HS-5 (cell line): Measurements from ENCODE around the gene TBL2.
"Not testable (repeated sequence)": the region's sequence is repeated elsewhere in the genome, so short reads cannot be mapped to it uniquely, and the experiment has no call there.

Experiments used
- DNase-seq: peaks from one replicate; pipeline ENCODE4 v3.0.0-alpha.2; 2012; ENCODE audit warnings: low read depth

TBL2 gene

DNA sequence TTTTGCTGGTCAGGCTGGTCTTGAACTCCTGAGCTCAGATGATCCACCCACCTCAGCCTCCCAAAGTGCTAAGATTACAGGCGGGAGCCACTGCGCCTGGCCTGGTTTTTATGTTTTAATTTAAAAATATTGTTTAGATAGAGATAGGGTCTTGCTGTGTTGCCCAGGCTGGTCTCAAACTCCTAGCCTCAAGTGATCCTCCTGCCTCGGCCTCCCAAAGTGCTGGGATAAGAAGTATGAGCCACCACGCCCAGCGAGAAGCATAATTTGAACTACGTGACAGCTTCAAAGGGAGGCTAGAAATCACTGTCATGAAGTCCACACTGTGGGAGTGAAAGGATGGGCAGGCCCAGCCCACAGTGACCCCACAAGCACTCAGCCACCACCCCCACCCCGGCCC, 42.5 kb downstream of the TBL2 start:
- DNase-seq, result not testable (repeated sequence)

DNA sequence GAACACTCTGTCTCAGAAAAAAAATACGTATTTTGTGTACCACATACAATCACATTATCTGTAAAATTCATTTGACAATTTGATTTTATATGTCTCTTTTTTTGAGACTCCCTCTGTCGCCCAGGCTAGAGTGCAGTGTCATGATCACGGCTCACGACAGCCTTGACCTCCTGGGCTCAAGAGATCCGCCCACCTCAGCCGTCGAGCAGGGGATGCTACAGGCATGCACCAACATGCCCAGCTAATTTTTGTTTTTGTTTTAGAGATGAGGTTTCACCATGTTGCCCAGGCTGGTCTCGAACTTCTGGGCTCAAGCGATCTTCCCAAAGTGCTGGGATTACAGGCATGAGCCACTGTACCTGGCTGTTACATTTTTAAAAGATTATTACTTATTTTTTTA, 44.6 kb downstream of the TBL2 start:
- no peak for DNase-seq

DNA sequence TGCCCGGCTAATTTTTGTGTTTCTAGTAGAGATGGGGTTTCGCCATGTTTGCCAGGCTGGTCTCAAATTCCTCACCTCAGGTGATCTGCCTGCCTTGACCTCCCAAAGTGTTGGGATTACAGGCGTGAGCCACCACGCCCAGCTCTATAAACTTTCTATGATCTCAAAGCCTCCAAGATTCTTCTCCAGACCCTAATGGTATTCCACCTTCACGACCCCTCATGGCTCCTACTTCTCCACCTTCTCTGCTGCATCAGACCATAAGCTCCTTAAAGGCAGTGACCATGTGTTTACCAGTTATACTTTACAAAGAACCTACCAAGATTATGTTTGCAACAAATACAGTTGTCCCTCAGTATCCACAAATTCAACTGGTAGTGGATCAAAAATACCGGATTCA, 46.2 kb downstream of the TBL2 start:
- DNase-seq, result no peak

DNA sequence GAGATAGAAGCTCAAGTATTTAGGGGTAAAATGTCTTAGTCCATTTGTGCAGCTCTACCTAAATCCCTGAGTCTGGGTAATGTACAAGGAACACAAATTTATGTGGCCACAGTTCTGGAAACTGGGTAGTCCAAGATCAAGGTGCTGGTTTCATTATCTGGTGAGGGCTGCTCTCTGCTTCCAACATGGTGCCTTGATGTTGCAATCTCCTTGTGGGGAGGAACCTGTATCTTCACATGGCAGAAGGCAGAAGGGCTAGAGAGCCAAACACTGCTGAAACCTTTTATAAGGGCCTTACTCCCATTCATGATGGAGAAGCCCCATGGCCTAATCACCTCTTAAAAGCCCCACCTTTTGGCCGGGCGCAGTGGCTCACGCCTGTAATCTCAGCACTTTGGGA, 47.6 kb downstream of the TBL2 start:
- DNase-seq, result no peak

DNA sequence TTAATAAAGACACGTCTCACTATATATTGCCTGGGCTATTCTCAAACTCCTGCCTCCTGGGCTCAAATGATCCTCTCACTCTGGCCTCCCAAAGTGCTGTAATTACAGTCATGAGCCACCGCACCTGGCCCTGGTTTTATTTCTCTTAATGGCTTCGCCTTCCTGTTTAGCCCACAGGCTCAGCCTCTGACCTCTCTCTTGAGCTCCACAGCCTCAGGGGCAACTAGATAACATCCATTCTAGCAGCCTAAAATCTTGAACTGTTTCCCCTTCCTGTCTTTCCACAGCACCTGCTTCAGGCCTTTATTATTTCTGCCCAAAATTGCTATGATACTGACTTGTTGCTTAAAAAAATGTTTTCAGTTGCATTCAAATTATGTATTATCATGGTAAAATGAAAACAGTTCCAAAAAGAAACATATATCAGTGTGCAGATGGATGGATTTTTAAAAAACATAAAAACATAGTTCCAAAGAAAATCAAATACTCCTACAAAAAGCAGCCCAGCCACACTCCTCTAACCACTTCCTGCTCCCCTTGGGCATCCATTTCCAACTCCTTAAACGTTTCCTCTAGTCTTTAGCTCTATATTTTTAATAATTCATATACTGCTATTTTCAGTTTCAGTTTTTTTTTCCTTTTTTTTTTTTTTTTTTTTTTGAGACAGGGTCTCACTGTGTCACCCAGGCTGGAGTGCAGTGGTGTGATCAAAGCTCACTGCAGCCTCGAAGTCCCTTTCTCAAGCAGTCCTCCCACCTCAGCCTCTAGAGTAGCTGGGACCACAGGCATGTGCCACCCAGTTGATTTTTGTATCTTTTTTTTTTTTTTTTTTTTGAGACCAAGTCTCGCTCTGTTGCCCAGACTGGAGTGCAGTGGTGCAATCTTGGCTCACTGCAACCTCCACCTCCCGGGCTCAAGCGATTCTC, 51.2 kb downstream of the TBL2 start:
- no peak for DNase-seq

DNA sequence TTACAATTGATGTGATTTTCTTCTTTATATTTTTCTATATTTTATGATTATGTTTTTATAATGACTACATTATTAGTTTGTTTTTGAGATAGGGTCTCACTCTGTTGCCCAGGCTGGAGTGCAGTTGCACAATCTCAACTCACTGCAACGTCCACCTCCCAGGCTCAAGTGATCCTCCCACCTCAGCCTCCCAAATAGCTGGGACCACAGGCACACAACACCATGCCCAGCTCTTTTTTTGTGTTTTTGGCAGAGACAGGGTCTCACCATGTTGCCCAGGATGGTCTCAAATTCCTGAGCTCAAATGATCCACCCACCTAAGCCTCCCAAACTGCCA, 52.3 kb downstream of the TBL2 start:
- not testable (repeated sequence) for DNase-seq

DNA sequence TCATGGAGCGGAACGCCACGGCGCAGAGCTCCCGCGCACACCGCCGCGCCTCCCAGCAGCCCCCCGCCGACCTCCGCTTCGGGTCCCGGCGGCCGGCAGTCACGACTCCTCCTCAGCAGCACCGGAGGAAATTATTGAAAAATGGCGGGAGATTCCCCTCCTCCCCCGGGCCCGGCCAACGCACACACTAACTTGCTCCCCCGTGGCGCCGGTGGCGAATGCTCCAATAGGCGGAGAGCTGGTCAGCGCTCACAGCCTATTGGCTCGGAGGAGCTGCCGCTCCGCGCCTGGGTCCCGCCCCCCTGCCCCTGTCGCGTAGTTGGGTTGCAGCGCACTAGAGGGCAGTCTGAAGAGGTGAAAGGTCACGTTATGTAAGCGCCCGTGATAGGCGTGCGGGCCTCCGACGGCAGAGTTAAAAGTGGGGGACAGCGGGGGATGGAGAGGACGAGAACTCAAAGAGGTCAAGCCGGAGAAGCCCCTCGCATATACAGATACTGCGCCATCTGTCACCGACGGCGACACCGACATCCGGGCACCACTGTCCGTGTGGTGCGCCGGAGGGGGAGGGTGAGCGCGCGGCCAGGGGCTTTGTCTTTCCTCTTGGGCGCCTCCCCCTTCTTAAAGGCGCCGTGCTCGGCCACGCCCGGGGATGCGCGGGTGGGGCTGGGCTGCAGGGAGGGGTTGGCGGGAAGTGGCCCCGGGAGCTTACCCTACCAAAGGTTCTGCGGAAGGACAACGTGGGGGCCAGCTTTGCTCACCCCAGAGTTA, 56.1 kb downstream of the TBL2 start, which contains the start of gene BAZ1B:
Gene BAZ1B (minus strand): TSS at position 189 of the 768 bp plus-strand sequence. CDS start 360 bp downstream, outside the sequence.
- peak; percentile 97 for DNase-seq

DNA sequence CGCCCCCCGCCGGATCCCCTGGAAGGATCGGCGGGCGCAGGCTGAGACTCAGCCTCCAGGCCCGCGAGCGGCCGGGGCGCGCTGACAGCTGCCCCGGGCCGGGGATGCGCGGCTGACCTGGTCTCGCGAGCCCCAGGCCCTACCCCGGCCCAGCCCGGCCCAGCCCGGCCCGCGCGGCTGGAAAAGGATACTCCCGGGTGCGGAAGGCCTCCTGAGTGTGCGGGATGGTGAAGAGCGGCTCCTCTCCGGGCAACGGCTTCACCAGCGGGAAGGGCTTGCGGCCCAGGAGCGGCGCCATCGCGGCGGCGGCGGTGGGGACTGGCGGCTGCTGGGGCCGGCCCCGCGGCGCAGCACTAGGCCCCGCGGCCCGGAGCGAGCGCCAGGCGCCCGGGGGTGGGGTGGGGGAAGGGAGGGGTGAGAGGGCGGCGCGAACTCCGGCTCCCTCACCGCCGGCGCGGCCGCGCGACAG, 56.7 kb downstream of the TBL2 start:
- DNase-seq, result no peak

DNA sequence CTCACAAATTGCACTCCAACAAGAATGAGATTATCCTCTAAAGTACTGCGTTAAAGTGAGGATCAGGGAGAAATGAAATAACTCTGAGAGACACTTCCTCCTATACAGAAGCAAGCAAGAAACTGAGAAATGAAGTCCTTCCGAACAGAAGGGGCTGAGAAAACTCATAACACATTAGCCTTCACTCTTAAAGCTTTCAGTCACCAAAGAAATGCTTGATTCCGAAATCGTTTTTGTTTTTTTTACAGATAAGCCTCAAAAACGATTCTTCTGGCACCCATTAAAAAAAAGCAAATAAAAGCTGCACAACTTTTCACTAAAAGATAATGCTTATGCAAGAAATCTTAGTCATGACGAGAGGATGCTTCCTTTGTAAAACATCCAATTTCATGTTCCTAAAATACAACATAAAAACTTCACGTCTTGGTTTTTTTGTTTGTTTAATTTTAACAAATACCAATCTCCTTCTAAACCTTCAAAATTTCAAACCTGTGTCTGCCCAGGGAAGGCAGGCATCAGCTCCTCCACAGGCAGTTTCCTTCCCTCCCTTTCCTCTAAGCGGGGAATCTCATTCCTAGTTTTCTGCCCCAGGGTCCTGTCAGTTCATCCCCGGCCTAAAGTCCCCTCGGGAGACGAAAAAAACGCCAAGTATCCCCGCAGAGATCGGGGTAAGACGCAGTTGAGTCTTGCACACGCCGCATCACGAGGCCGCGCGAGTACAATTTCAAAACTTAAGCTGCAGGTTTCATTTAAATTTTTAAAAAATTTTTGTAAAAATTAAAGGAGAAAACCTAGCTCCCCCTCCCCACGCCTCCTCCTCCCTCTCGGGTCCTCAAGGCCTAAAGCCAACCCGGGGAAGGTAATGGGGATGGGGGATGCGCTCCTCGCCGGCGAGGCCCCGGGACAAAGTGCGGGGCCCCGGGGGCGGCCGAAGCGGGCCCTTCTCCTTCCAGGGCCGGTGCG, 57.4 kb downstream of the TBL2 start:
- no peak for DNase-seq

DNA sequence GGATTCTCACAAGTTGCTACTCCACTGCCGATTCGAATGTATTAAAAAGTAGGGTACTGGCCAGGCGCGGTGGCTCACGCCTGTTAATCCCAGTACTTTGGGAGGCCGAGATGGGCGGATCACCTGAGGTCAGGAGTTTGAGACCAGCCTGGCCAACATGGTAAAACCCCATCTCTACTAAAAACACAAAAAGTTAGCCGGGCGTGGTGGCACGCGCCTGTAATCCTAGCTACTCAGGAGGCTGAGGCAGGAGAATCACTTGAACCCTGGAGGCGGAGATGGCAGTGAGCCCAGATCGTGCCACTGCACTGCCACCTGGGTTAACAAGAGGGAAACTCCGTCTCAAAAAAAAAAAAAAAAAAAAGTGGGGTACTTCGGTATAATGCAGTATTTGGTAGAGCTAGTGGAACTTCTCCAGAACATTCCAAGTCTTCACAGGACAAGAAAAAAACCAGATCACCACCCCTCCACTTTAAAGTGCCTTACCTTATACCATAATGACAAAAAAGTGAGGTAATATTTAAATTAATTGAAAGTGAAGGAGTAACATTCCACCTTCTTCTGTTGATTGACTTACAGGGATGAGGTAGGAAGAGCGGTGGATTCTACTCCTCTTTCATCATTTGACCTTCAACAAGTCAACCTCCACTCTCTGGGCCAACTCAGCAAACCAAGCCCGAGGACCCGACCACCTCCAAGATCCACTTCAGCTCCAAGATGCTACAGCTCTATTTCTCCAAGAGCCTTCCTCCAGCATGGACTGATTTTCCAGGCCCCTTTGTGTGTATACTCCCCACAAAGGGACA, 58.3 kb downstream of the TBL2 start:
- no peak for DNase-seq

DNA sequence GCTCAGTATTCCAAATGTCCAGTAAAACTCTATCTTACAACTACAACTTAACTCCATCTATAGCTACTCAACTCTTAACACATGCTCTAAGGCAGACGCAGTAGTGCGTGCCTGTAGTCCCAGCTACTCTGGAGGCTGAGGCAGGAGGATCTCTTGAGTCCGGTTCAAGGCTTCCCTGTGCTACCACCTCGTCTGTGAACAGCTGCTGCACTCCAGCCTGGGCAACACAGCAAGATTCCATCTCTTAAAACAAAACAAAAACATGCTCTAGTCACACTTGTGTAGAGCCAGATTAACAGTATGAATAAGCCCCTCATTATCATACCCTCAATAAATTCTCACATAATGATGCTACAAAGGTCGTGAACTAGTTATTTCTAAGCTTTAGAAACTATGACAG, 59.9 kb downstream of the TBL2 start:
- DNase-seq, result no peak
